ENCODE measurements around the gene PROCA1.

PROCA1 gene

DNA sequence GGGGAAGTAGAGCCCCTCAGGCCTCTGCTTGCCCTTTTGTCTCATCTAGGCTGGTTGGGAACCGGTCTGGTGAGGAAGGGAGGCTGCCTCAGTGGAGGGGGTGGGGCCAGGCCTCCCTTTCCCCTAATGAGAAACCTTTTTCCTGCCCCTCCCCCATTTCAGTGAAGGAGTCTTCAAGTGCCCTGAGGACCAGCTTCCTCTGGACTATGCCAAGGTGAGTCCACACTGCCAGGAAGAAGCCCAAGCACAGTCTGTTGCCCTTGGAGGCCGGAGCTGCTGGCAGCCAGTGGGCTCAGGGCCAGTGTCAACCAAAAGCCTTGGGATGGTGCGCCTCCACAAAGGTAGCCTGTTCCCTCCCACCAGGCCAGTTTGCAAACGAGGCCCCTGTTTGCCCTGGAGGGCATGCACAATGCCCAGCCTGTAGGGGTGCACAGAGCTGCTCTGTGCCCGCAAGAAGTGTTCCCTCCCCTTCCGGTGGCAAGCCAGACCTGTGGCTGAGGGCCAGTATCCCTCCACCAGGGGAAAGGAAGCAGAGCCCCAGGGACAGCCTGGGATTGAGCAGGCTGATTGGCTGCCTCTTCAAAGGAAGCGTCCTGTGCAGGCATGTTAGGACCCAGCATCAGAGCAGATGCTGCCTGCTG, 35.5 kb upstream of the PROCA1 start:
- TF ChIP-seq, protein P1, sequence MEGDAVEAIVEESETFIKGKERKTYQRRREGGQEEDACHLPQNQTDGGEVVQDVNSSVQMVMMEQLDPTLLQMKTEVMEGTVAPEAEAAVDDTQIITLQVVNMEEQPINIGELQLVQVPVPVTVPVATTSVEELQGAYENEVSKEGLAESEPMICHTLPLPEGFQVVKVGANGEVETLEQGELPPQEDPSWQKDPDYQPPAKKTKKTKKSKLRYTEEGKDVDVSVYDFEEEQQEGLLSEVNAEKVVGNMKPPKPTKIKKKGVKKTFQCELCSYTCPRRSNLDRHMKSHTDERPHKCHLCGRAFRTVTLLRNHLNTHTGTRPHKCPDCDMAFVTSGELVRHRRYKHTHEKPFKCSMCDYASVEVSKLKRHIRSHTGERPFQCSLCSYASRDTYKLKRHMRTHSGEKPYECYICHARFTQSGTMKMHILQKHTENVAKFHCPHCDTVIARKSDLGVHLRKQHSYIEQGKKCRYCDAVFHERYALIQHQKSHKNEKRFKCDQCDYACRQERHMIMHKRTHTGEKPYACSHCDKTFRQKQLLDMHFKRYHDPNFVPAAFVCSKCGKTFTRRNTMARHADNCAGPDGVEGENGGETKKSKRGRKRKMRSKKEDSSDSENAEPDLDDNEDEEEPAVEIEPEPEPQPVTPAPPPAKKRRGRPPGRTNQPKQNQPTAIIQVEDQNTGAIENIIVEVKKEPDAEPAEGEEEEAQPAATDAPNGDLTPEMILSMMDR (IDR thresholded peaks at IDR 0.05; ENCODE audit: insufficient read depth, low read depth, low read length, missing control alignments): no peak
- peak overlapping the region; percentile 88 for H3K4me3 ChIP-seq (ENCODE audit: low read length)
- peak; percentile 71 for DNase-seq (ENCODE audit: low read depth)

DNA sequence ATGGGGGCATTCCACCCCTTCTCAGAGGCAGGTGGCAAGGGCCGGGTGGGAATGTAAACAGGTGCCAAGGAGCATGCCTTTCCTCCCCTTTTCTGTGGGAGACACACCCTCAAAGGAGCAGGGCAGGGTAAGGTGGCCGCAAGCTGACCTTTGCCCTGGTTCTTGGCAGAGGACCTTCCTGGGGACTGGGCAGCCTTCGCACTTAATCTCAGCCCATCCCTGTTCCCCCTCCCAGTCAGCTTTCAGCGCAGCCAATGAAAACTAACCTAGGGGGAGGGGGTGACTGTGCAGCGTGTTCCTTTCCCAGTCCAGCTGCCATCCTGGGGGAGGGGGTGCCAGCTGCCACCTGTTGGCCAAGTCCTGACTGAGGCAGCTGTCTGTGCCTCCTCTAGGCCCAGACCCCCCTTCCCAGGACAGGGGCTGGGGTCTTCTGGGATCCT, 34.9 kb upstream of the PROCA1 start:
- peak overlapping the region; percentile 88 for H3K4me3 ChIP-seq (ENCODE audit: low read length)
- TF ChIP-seq, protein P1 (IDR thresholded peaks at IDR 0.05; ENCODE audit: insufficient read depth, low read depth, low read length, missing control alignments): no peak
- no peak for DNase-seq (ENCODE audit: low read depth)

DNA sequence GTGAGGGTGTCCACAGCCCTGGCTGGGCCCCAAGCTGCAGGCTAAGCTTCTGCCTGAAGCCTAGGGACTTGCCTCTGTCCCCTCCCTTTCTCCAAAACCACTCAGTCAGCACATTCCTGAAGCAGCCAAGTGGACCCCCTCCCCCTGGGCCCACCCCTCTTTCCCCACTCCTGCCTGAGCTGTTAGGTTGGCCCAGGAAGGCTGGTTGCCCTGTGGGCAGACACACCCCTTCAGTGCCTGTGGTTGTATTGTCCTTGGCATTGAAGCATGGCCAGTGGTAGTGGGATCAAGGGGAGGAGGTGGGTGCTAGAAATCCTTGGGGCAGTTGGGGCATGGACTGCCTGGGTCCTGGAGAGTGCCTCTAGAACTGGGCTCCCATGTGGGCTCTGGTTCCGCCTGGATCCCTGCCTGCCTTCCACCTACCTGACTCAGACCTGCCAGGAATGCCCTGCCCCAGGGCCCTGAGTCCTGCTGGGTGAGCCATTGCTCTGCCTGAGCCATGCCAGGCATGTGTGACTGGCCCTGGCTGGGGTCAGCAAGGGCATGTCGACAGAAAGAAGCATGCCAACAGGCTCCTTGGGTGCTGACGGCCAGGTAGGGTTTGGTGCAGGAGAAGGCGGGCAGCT, 34.2 kb upstream of the PROCA1 start:
- TF ChIP-seq, protein P1 (IDR thresholded peaks at IDR 0.05; ENCODE audit: insufficient read depth, low read depth, low read length, missing control alignments): no peak
- peak overlapping the region; percentile 88 for H3K4me3 ChIP-seq (ENCODE audit: low read length)
- DNase-seq (ENCODE audit: low read depth): peak; percentile 96

DNA sequence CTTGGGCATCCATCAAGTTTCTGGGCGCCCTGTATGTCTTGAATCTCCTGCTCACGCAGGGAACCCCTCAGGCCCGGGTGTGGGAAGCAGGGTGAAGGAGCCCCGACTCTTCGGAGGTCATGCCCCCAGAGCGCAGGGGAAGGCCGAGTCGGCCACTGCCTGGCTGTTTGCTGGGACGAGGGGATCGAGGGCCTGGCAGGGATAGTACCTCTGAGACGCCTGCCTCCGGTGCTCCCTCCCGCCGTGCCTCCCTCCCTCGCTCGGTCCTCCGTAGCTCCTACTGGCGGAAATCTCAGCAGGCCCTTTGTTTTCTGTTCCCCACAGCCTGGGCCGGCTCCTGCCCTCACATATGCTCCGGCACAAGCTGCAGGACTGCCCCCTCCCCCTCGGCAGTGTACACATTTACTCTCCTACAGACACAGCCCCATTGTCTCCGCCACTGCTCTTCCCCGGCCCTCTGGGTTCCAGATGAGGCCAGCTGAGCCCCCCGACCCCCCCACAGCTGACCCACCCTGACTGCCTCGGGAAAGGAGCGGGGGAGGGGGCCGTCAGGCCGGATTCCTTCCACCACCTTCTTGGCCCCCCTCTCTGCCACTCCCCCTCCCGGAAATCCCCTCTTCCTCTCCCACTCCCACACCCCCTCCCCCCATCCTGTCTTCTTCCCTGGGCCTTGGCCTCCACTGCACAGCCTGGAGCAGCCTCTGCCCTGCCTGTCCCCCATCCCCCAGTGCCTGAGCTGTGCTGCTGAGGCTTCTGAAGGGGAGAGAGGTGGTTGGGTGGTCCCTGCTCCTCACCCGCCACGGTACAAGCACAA, 33.5 kb upstream of the PROCA1 start:
- TF ChIP-seq, protein P1 (IDR thresholded peaks at IDR 0.05; ENCODE audit: insufficient read depth, low read depth, low read length, missing control alignments): peak; percentile 4
- peak overlapping the region; percentile 88 for H3K4me3 ChIP-seq (ENCODE audit: low read length)
- peak; percentile 62 for DNase-seq (ENCODE audit: low read depth)

DNA sequence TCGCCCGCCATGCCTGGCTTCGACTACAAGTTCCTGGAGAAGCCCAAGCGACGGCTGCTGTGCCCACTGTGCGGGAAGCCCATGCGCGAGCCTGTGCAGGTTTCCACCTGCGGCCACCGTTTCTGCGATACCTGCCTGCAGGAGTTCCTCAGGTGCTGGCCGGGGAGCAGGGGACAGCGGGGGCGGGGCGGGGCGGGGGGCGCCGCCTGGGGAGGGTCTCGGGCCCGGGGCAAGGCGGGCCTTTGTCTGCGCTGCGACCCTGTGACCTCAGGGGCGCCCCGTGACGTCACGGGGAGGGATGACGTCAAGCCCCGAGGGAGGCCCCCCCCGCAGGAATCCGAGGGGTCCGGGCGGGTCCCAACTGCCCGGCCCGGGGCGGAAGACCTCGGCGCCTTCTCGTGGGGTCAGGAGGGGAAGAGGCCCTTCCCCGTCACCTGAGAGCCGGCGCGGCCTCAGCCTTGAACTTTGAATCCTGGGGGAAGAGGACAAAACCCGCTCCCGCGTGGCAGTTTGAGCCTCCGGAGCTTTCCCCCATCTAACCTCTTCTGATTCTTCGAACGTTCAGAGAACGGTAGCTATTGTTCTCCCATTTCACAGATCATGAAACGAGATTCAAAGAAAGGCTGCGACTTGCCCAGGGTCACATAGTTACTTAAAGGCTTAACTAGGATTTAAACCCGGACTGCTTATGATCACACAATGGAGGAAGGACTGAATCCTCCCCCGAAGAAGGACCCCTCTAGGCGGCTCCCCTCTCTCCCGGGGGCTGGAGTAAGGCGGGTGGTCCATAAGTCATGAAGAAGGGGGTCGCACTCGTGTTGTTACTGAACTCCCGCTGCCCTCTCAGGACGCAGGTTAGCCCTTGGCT, 32.6 kb upstream of the PROCA1 start:
- TF ChIP-seq, protein P1 (IDR thresholded peaks at IDR 0.05; ENCODE audit: insufficient read depth, low read depth, low read length, missing control alignments): no peak

More for the DNA sequence above, 32.6 kb upstream of the PROCA1 start:
- DNase-seq (ENCODE audit: low read depth): peak; percentile 37
- H3K4me3 ChIP-seq (ENCODE audit: low read length): peak overlapping the region; percentile 88
